ENCODE results near the gene EPB41. TPM values are rescaled to one million over a fixed set of nuclear protein-coding genes. Genes with fewer than 3 reads are reported as not detected.

Gene EPB41
- total and polyA plus RNA-seq, 9 of the 15 experiments (the other 6 are each of a cell fraction or from before 2014, with no cell fraction given): 3.7 to 213 (median 141) TPM

DNA sequence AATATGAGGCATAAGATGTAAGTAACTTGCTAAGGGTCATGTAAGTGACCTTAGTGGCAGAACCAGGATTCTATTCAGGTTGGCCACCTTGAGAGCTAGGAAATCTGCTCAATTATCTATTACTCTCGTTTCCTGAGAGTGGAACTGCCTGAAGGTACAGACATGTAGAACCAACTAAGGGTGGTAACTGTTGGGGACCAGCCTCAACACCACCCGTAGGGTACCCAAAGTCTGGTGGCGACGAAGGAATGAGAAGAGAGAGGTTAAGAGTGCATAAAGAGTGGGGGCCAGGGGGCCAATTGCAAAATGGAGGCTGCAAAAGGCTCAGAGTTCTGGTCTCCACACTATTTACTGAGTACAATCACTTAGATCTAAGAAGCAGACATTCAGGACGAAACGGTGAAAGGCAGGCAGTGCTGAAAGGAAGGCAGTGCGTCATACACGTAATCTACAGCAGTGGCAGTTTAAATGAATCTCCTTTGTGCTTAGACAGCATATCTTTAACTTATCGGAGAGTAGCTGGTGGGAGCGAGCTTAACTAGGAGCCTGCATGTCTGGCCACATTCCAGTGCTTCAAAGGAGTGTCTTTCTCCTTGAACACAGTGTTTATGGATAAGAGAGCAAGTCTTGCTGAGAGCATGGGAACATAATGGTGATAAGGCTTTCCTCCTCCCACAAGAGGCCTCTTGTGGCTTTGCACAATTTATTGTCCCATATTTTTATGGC, 242.3 kb downstream of the EPB41 start (continued):
- TF ChIP-seq, protein P1, sequence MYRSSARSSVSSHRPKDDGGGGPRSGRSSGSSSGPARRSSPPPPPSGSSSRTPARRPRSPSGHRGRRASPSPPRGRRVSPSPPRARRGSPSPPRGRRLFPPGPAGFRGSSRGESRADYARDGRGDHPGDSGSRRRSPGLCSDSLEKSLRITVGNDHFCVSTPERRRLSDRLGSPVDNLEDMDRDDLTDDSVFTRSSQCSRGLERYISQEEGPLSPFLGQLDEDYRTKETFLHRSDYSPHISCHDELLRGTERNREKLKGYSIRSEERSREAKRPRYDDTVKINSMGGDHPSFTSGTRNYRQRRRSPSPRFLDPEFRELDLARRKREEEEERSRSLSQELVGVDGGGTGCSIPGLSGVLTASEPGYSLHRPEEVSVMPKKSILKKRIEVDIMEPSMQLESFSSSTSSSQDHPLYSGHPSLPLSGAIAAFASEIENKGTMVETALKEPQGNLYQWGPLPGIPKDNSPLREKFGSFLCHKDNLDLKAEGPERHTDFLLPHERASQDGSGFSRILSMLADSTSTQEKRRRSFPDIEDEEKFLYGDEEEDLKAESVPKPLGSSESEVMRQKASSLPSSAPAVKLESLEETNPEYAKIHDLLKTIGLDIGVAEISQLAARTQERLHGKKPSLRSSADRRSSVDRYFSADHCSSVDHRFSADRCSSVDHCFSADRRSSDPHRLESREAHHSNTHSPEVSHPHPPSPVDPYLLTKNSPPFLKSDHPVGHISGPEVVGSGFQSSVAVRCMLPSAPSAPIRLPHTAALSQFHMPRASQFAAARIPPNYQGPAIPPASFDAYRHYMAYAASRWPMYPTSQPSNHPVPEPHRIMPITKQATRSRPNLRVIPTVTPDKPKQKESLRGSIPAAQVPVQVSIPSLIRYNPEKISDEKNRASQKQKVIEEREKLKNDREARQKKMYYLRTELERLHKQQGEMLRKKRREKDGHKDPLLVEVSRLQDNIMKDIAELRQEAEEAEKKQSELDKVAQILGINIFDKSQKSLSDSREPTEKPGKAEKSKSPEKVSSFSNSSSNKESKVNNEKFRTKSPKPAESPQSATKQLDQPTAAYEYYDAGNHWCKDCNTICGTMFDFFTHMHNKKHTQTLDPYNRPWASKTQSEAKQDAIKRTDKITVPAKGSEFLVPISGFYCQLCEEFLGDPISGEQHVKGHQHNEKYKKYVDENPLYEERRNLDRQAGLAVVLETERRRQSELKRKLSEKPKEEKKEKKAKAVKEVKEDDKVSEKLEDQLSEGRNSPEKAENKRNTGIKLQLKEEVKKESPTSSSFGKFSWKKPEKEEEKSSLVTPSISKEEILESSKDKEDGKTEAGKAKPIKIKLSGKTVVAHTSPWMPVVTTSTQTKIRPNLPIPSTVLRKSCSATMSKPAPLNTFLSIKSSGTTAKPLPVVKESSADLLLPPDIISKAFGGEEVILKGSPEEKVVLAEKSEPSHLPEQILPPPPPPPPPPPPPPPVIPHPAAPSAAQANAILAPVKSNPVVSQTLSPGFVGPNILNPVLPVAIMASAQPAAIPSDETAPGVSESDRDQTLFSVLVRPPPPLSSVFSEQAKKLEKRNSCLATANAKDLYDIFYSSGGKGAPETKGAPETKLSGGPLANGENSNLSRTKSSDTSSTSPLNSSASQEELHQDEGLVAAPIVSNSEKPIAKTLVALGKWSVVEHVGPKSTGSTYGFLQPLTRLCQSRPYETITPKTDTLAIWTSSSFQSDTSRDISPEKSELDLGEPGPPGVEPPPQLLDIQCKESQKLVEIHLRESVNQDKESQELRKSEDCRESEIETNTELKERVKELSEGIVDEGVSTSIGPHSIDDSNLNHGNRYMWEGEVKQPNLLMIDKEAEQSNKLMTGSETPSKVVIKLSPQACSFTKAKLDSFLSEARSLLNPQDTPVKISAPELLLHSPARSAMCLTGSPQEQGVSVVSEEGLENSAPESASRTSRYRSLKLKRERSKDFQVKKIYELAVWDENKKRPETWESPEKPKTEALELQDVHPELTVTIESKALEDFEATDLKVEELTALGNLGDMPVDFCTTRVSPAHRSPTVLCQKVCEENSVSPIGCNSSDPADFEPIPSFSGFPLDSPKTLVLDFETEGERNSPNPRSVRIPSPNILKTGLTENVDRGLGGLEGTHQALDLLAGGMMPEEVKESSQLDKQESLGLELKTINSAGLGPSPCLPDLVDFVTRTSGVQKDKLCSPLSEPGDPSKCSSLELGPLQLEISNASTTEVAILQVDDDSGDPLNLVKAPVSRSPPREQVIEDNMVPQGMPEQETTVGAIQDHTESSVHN (IDR thresholded peaks at IDR 0.05; ENCODE audit: borderline replicate concordance in 1 of 2, low read depth in 1 of 2): peak in 1 of 2 experiments; percentile 86; a peak in 2 of 4 replicates
- TF ChIP-seq MYBL2 (IDR thresholded peaks at IDR 0.05; ENCODE audit: low read depth) (peak; percentile 27; the same call in 1 of the 2 replicates), MYBL2 (CRISPR knock-in tag; IDR thresholded peaks at IDR 0.05; ENCODE audit: borderline replicate concordance) (no peak), HDAC2 (IDR thresholded peaks at IDR 0.05) (peak; percentile 94), ILF3 (IDR thresholded peaks at IDR 0.05; ENCODE audit: borderline replicate concordance) (no peak), L3MBTL2 (IDR thresholded peaks at IDR 0.05) (peak; percentile 86), ZNF121 (CRISPR knock-in tag; conservative IDR thresholded peaks at IDR 0.05) (no peak), KLF1 (tag; IDR thresholded peaks at IDR 0.05) (no peak), ZNF24 (IDR thresholded peaks at IDR 0.05) (peak; percentile 88), RBM15 (IDR thresholded peaks at IDR 0.05; ENCODE audit: insufficient read depth, low read length) (no peak), ZFX (CRISPR knock-in tag; IDR thresholded peaks at IDR 0.05) (no peak), PRMT5 (CRISPR knock-in tag; IDR thresholded peaks at IDR 0.05) (no peak), TCF3 (CRISPR knock-in tag; IDR thresholded peaks at IDR 0.05) (peak; percentile 96)
- TF ChIP-seq, protein P2, sequence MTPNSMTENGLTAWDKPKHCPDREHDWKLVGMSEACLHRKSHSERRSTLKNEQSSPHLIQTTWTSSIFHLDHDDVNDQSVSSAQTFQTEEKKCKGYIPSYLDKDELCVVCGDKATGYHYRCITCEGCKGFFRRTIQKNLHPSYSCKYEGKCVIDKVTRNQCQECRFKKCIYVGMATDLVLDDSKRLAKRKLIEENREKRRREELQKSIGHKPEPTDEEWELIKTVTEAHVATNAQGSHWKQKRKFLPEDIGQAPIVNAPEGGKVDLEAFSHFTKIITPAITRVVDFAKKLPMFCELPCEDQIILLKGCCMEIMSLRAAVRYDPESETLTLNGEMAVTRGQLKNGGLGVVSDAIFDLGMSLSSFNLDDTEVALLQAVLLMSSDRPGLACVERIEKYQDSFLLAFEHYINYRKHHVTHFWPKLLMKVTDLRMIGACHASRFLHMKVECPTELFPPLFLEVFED (CRISPR knock-in tag; conservative IDR thresholded peaks at IDR 0.05): peak; percentile 63; the same call in 1 of the 2 replicates
- TF ChIP-seq, protein P3, sequence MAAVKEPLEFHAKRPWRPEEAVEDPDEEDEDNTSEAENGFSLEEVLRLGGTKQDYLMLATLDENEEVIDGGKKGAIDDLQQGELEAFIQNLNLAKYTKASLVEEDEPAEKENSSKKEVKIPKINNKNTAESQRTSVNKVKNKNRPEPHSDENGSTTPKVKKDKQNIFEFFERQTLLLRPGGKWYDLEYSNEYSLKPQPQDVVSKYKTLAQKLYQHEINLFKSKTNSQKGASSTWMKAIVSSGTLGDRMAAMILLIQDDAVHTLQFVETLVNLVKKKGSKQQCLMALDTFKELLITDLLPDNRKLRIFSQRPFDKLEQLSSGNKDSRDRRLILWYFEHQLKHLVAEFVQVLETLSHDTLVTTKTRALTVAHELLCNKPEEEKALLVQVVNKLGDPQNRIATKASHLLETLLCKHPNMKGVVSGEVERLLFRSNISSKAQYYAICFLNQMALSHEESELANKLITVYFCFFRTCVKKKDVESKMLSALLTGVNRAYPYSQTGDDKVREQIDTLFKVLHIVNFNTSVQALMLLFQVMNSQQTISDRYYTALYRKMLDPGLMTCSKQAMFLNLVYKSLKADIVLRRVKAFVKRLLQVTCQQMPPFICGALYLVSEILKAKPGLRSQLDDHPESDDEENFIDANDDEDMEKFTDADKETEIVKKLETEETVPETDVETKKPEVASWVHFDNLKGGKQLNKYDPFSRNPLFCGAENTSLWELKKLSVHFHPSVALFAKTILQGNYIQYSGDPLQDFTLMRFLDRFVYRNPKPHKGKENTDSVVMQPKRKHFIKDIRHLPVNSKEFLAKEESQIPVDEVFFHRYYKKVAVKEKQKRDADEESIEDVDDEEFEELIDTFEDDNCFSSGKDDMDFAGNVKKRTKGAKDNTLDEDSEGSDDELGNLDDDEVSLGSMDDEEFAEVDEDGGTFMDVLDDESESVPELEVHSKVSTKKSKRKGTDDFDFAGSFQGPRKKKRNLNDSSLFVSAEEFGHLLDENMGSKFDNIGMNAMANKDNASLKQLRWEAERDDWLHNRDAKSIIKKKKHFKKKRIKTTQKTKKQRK (IDR thresholded peaks at IDR 0.05; ENCODE audit: borderline replicate concordance, low read depth, low read length): no peak
